WTC11 (cell line): ENCODE measurements around the gene RBPJ. TPM values are rescaled to one million over a fixed set of nuclear protein-coding genes. Genes with fewer than 3 reads are reported as not detected.
A peak's percentile ranks its signal among the peaks of the same experiment; 100 is the strongest.

Source experiments
- ATAC-seq: fragments of 200-7000 bp; cut with Tn5 transposase; 2 replicates; pipeline ENCODE4 v1.10.0; 2021; ENCODE audit warnings: mild to moderate bottlenecking, moderate library complexity
- CTCF ChIA-PET: fragments of 300-600 bp; sonication (Branson Sonifier 250); formaldehyde crosslinking; loops from one replicate; lab custom pipeline; 2021; ENCODE audit warnings: antibody characterized with exemption; lab: Charles Lee
- POLR2A ChIA-PET: fragments of 350-600 bp; sonication (Branson Sonifier 250); formaldehyde crosslinking; loops from one replicate; lab custom pipeline; 2021; ENCODE audit warnings: antibody characterized with exemption; lab: Charles Lee
- DNase-seq: peaks from one replicate; pipeline ENCODE4 v3.0.0; 2021; ENCODE audit warnings: low spot score
- H3K27ac Mint-ChIP-seq: 2 replicates; pipeline ENCODE4 v1.8.0; 2021; ENCODE audit warnings: mixed read lengths
- H3K27me3 Mint-ChIP-seq: 2 replicates; pipeline ENCODE4 v1.8.0; 2021; ENCODE audit warnings: low read depth, mild to moderate bottlenecking, moderate library complexity, mixed read lengths
- H3K36me3 Mint-ChIP-seq: 2 replicates; pipeline ENCODE4 v1.8.0; 2021; ENCODE audit warnings: mixed read lengths
- H3K4me1 Mint-ChIP-seq: 2 replicates; pipeline ENCODE4 v1.8.0; 2022; ENCODE audit warnings: mixed read lengths
- H3K4me3 Mint-ChIP-seq: 2 replicates; pipeline ENCODE4 v1.8.0; 2021; ENCODE audit warnings: mild to moderate bottlenecking, moderate library complexity, mixed read lengths
- H3K9me3 Mint-ChIP-seq: 2 replicates; pipeline ENCODE4 v1.8.0; 2021; ENCODE audit warnings: mixed read lengths
- AFF4 ChIP-seq: sonication (generic); formaldehyde crosslinking; IDR thresholded peaks from 2 replicates; pipeline ENCODE4 v1.8.1; 2023; ENCODE audit warnings: mild to moderate bottlenecking, missing genetic modification reagents, borderline replicate concordance
- ATF2 ChIP-seq: sonication (generic); formaldehyde crosslinking; IDR thresholded peaks from 2 replicates; pipeline ENCODE4 v1.8.1; 2022; ENCODE audit warnings: low read depth, missing genetic modification reagents, borderline replicate concordance
- CDX4 ChIP-seq: fragments of 250-450 bp; sonication (Bioruptor Pico); IDR thresholded peaks from 2 replicates; pipeline ENCODE4 v1.9.0; 2021; ENCODE audit warnings: moderate library complexity, mild to moderate bottlenecking, inconsistent platforms, borderline replicate concordance
- ERG ChIP-seq: fragments of 250-450 bp; sonication (Bioruptor Pico); IDR thresholded peaks from 2 replicates; pipeline ENCODE4 v1.8.0; 2021; ENCODE audit warnings: mild to moderate bottlenecking
- IRF2 ChIP-seq: sonication (generic); formaldehyde crosslinking; IDR thresholded peaks from 2 replicates; pipeline ENCODE4 v1.8.0; 2022; ENCODE audit warnings: low read depth, missing genetic modification reagents, borderline replicate concordance
- JUN ChIP-seq: sonication (generic); formaldehyde crosslinking; IDR thresholded peaks from 2 replicates; pipeline ENCODE4 v1.8.0; 2023; ENCODE audit warnings: mild to moderate bottlenecking, missing genetic modification reagents
- NFATC4 ChIP-seq: fragments of 250-450 bp; sonication (Bioruptor Pico); IDR thresholded peaks from 2 replicates; pipeline ENCODE4 v1.9.0; 2021; ENCODE audit warnings: mild to moderate bottlenecking
- PRDM15 ChIP-seq: sonication (generic); formaldehyde crosslinking; IDR thresholded peaks from 2 replicates; pipeline ENCODE4 v1.8.0; 2022; ENCODE audit warnings: missing genetic modification reagents
- PRRX2 ChIP-seq: fragments of 250-450 bp; sonication (Bioruptor Pico); IDR thresholded peaks from 2 replicates; pipeline ENCODE4 v1.8.0; 2021; ENCODE audit warnings: mild to moderate bottlenecking
- TCF7 ChIP-seq: sonication (generic); formaldehyde crosslinking; IDR thresholded peaks from 2 replicates; pipeline ENCODE4 v1.8.0; 2022; ENCODE audit warnings: mild to moderate bottlenecking, low read depth, missing genetic modification reagents, moderate library complexity
- ZBTB21 ChIP-seq: sonication (generic); formaldehyde crosslinking; IDR thresholded peaks from 2 replicates; pipeline ENCODE4 v1.8.1; 2023; ENCODE audit warnings: mild to moderate bottlenecking, missing genetic modification reagents, borderline replicate concordance
- ZBTB43 ChIP-seq: sonication (generic); formaldehyde crosslinking; IDR thresholded peaks from 2 replicates; pipeline ENCODE4 v1.8.1; 2023; ENCODE audit warnings: mild to moderate bottlenecking, missing genetic modification reagents
- ZNF512 ChIP-seq: sonication (generic); formaldehyde crosslinking; IDR thresholded peaks from 2 replicates; pipeline ENCODE4 v1.8.1; 2022; ENCODE audit warnings: missing genetic modification reagents, borderline replicate concordance
- total RNA-seq: library from RNA; stranded (reverse); gene quantifications from 3 replicates; pipeline ENCODE4 v1.2.3, GENCODE V29; 2021

Gene RBPJ
- total RNA-seq, 1 experiment from 2014 or later, result 163 TPM

GRCh38 chr4:26467724-26468123 lies 146.9 kb downstream of the RBPJ start:
- ATAC-seq, result no peak
- H3K27me3 Mint-ChIP-seq, result no peaks in the 10 kb centered on the region; the same call in 1 of the 2 replicates
- TF ChIP-seq ZBTB43, result no peak
- no peak for TF ChIP-seq AFF4 (CRISPR knock-in tag)
- no peak for TF ChIP-seq ATF2 (CRISPR knock-in tag)
- peak; percentile 84; the same call in 1 of the 2 replicates for TF ChIP-seq ZNF512 (CRISPR knock-in tag)
- TF ChIP-seq ERG (CRISPR knock-in tag), result no peak
- no peak for TF ChIP-seq JUN (CRISPR knock-in tag)
- TF ChIP-seq PRDM15 (CRISPR knock-in tag), result no peak
- TF ChIP-seq TCF7 (CRISPR knock-in tag), result no peak
- TF ChIP-seq, all 79 proteins: peak for 1
- ChIA-PET CTCF (interaction anchor here (0.6 kb wide), 1 partner anchor 676 kb away, joined by 3 read pairs; no protein-coding TSS in a partner anchor), POLR2A (no interaction called here)
- peaks cover 2% of the 10 kb centered on the region for H3K36me3 Mint-ChIP-seq
- H3K4me3 Mint-ChIP-seq, result no peak overlapping the region
- peaks cover 21% of the 10 kb centered on the region for H3K9me3 Mint-ChIP-seq
- H3K27ac Mint-ChIP-seq, result no peak overlapping the region
- H3K4me1 Mint-ChIP-seq, result peaks cover 12% of the 10 kb centered on the region
- DNase-seq, result no peak

- peaks cover 21% of the 10 kb centered on the region for H3K9me3 Mint-ChIP-seq
- ATAC-seq (no peak), DNase-seq (no peak)
- H3K36me3 Mint-ChIP-seq, result no peaks in the 10 kb centered on the region; the same call in 1 of the 2 replicates
- no peak overlapping the region for H3K27ac Mint-ChIP-seq
- CTCF ChIA-PET, result interaction anchor here (0.6 kb wide), 1 partner anchor 675 kb away, joined by 3 read pairs; no protein-coding TSS in a partner anchor
- no peak overlapping the region for H3K4me3 Mint-ChIP-seq
- H3K27me3 Mint-ChIP-seq, result no peaks in the 10 kb centered on the region; the same call in 1 of the 2 replicates
- POLR2A ChIA-PET, result no interaction called here
- TF ChIP-seq PRRX2 (CRISPR knock-in tag) (no peak), CDX4 (no peak), ZBTB21 (no peak), IRF2 (CRISPR knock-in tag) (no peak), NFATC4 (no peak)
- H3K4me1 Mint-ChIP-seq, result peaks cover 12% of the 10 kb centered on the region
These were observed 147.6 kb downstream of the RBPJ start for GRCh38 chr4:26468283-26468949.
